Body of pancreas (tissue), 4 donors: ENCODE results near the gene NMT2. TPM values are rescaled to one million over a fixed set of nuclear protein-coding genes. Genes with fewer than 3 reads are reported as not detected.

ENCODE experiments used
- ATAC-seq: fragments of 150-250 bp; one replicate; pipeline ENCODE4 v1.9.1; 2016
- DNase-seq, 4 donors: peaks; one replicate each; pipeline ENCODE4 v3.0.0-alpha.2; 2019
- H3K27ac ChIP-seq, 4 donors: fragments of 200-600 bp; sonication (generic); 1 replicate in 3 of 4; 2 replicates in 1 of 4; pipeline versions ENCODE4 v1.5.1 to v1.6.1; 2016 to 2019; ENCODE audit warnings: mild to moderate bottlenecking in 1 of 4, mixed read lengths in 1 of 4, moderate library complexity in 1 of 4
- H3K27me3 ChIP-seq, 2 donors: fragments of 200-600 bp; sonication (generic); one replicate each; pipeline ENCODE4 v1.6.0; 2016; ENCODE audit warnings: mild to moderate bottlenecking in 1 of 2
- H3K36me3 ChIP-seq, 2 donors: fragments of 200-600 bp; sonication (generic); replicated peaks in 1 of 2; 2 replicates each; pipeline ENCODE4 v1.5.1; 2016; ENCODE audit warnings: low read depth in 2 of 2; ENCODE audit not compliant: insufficient read depth in 1 of 2
- H3K4me1 ChIP-seq: fragments of 200-600 bp; sonication (generic); one replicate; pipeline ENCODE4 v1.6.0; 2016
- H3K4me3 ChIP-seq, 2 donors: fragments of 200-600 bp; sonication (generic); 1 replicate in 1 of 2; 2 replicates in 1 of 2; pipeline ENCODE4 v1.5.1; 2016 to 2019
- H3K9me3 ChIP-seq, 3 donors: fragments of 200-600 bp; sonication (generic); 1 replicate in 2 of 3; 2 replicates in 1 of 3; pipeline ENCODE4 v1.5.1; 2016
- CTCF ChIP-seq, 7 experiments: fragments of 450-650 bp in 4 of 7; fragments of 200-600 bp in 3 of 7; sonication (generic) in 3 of 7; IDR thresholded peaks; one replicate each; pipeline ENCODE4 v1.5.1; 2016 to 2019; ENCODE audit warnings: antibody characterized with exemption in 7 of 7
- POLR2A ChIP-seq, 3 donors: fragments of 450-650 bp; IDR thresholded peaks; one replicate each; pipeline ENCODE4 v1.6.1; 2016; ENCODE audit warnings: antibody characterized with exemption in 3 of 3, mild to moderate bottlenecking in 2 of 3
- WGBS, 2 donors: methylation state at CpG; one replicate each; pipeline ENCODE4 v1.1.5; 2017; 5-methylcytosine and 5-hydroxymethylcytosine counted together
- intact Hi-C: fragments of 100-400 bp; cut with DNase I; formaldehyde crosslinking; loops from one replicate; pipeline ENCODE4 v1.15.1; 2023
- total RNA-seq, 2 donors: library from RNA; depleted of rRNA; stranded (reverse); fragments of >200 nt; gene quantifications; one replicate each; pipeline ENCODE4 v1.1.0, GENCODE V29; 2016

NMT2 gene
- total RNA-seq, 2 donors from 2014 or later = 9.9 to 16.9 TPM

GRCh38 chr10:15141136-15142054 is 27.1 kb downstream of the NMT2 start:
- no peak overlapping the region for H3K27ac ChIP-seq
- no peaks in the 10 kb centered on the region for H3K9me3 ChIP-seq
- 57 to 63% methylated on average over 16 of the region's 16 CpGs for WGBS, 2 donors
- TF ChIP-seq POLR2A (IDR thresholded peaks at IDR 0.05) = no peak
- TF ChIP-seq CTCF (IDR thresholded peaks at IDR 0.05) = no peak
- peaks cover 10% of the 10 kb centered on the region for H3K4me1 ChIP-seq
- DNase-seq = no peak
- H3K4me3 ChIP-seq = no peak overlapping the region
- intact Hi-C loops = no loop called here
- ATAC-seq = no peak
- no peaks in the 10 kb centered on the region for H3K27me3 ChIP-seq
- no peaks in the 10 kb centered on the region for H3K36me3 ChIP-seq

GRCh38 chr10:15140698-15141097 is 27.8 kb downstream of the NMT2 start:
- H3K4me3 ChIP-seq = no peak overlapping the region
- TF ChIP-seq POLR2A (IDR thresholded peaks at IDR 0.05) (no peak), CTCF (IDR thresholded peaks at IDR 0.05) (no peak)
- intact Hi-C loops = no loop called here
- no peaks in the 10 kb centered on the region for H3K36me3 ChIP-seq
- no peaks in the 10 kb centered on the region for H3K27me3 ChIP-seq
- DNase-seq = no peak
- H3K27ac ChIP-seq = no peak overlapping the region
- peaks cover 10% of the 10 kb centered on the region for H3K4me1 ChIP-seq
- ATAC-seq = no peak
- WGBS, 2 donors = 87 to 90% methylated on average over 6 to 7 of the region's 7 CpGs
- H3K9me3 ChIP-seq = no peaks in the 10 kb centered on the region

- no peak overlapping the region for H3K4me3 ChIP-seq
Measured at GRCh38 chr10:15137636-15138035, 30.9 kb downstream of the NMT2 start.

GRCh38 chr10:15137036-15137359 is 31.5 kb downstream of the NMT2 start:
- intact Hi-C loops = no loop called here
- 55 to 67% methylated on average over 4 of the region's 4 CpGs for WGBS, 2 donors
- DNase-seq (no peak), ATAC-seq (no peak)
- H3K4me3 ChIP-seq = no peak overlapping the region
- peaks cover 0 to 7% of the 10 kb centered on the region in 2 donors for H3K36me3 ChIP-seq
- no peaks in the 10 kb centered on the region for H3K9me3 ChIP-seq
- TF ChIP-seq CTCF (IDR thresholded peaks at IDR 0.05) (no peak), POLR2A (IDR thresholded peaks at IDR 0.05) (no peak)
- no peak overlapping the region for H3K27ac ChIP-seq
- no peaks in the 10 kb centered on the region for H3K4me1 ChIP-seq
- no peaks in the 10 kb centered on the region for H3K27me3 ChIP-seq

More at GRCh38 chr10:15137636-15138035, 30.9 kb downstream of the NMT2 start:
- DNase-seq (no peak), ATAC-seq (no peak)
- TF ChIP-seq POLR2A (IDR thresholded peaks at IDR 0.05) = no peak
- no peak for TF ChIP-seq CTCF (IDR thresholded peaks at IDR 0.05)
- 96 to 100% methylated on average over 1 of the region's 1 CpG for WGBS, 2 donors
- no peaks in the 10 kb centered on the region for H3K27me3 ChIP-seq
- H3K9me3 ChIP-seq = no peaks in the 10 kb centered on the region
- no peak overlapping the region for H3K27ac ChIP-seq
- intact Hi-C loops = no loop called here
- peaks cover 0 to 4% of the 10 kb centered on the region in 2 donors for H3K36me3 ChIP-seq
- H3K4me1 ChIP-seq = peaks cover 6% of the 10 kb centered on the region
